HEK293 (cell line): Measurements from ENCODE around the gene MEG3.
A peak's percentile ranks its signal among the peaks of the same experiment; 100 is the strongest.

Experiments
- CTCF ChIA-PET: fragments of 350-600 bp; formaldehyde crosslinking; extraction: SDS; loops from one replicate; lab custom pipeline; 2021; ENCODE audit warnings: antibody characterized with exemption; lab: Yijun Ruan, JAX
- POLR2A ChIA-PET: fragments of 300-600 bp; formaldehyde crosslinking; extraction: SDS; loops from one replicate; lab custom pipeline; 2020; ENCODE audit warnings: antibody characterized with exemption, inconsistent platforms; lab: Yijun Ruan, JAX
- H3K27ac ChIP-seq: fragments of 200-500 bp; sonication (Bioruptor generic); 2 replicates; pipeline ENCODE4 v1.5.1; 2014; ENCODE audit warnings: low read depth, low read length, control low read depth, inconsistent platforms; ENCODE audit errors: extremely low read depth
- H3K36me3 ChIP-seq, 2 experiments: fragments of 200-500 bp in 1 of 2; sonication (Bioruptor generic) in 1 of 2; 1 replicate in 1 of 2; 2 replicates in 1 of 2; pipeline ENCODE4 v1.5.1; 2014 to 2017; ENCODE audit warnings: inconsistent platforms in 2 of 2, low read length in 2 of 2; ENCODE audit not compliant: control insufficient read depth in 2 of 2, insufficient read depth in 1 of 2
- H3K4me1 ChIP-seq: fragments of 200-500 bp; sonication (Bioruptor generic); 2 replicates; pipeline ENCODE4 v1.5.1; 2014; ENCODE audit warnings: mild to moderate bottlenecking, low read length, inconsistent platforms; ENCODE audit not compliant: control insufficient read depth, insufficient read depth
- H3K4me3 ChIP-seq: 2 replicates; pipeline ENCODE4 v1.5.1; 2011; ENCODE audit warnings: low read depth, mild to moderate bottlenecking, control low read depth, low read length, moderate library complexity
- H3K9me3 ChIP-seq: fragments of 200-500 bp; sonication (Bioruptor generic); 2 replicates; pipeline ENCODE4 v1.5.1; 2014; ENCODE audit warnings: low read depth, low read length, inconsistent platforms; ENCODE audit not compliant: control insufficient read depth, insufficient read depth
- EGR2 ChIP-seq: fragments of 450-650 bp; formaldehyde crosslinking; IDR thresholded peaks from 2 replicates; pipeline ENCODE4 v1.5.1; 2016; ENCODE audit warnings: low read depth, missing biosample characterization, missing genetic modification characterization
- ELK4 ChIP-seq: IDR thresholded peaks from 2 replicates; pipeline ENCODE4 v1.6.1; 2011; ENCODE audit warnings: mild to moderate bottlenecking, low read depth, low read length, borderline replicate concordance
- ZFHX2 ChIP-seq: fragments of 450-650 bp; formaldehyde crosslinking; conservative IDR thresholded peaks from 2 replicates; pipeline ENCODE4 v1.5.1; 2016; ENCODE audit warnings: missing biosample characterization, missing genetic modification characterization
- ZFP3 ChIP-seq: fragments of 450-650 bp; formaldehyde crosslinking; IDR thresholded peaks from 2 replicates; pipeline ENCODE4 v1.5.1; 2016; ENCODE audit warnings: low read depth, missing biosample characterization, missing genetic modification characterization
- ZNF132 ChIP-seq: fragments of 450-650 bp; formaldehyde crosslinking; IDR thresholded peaks from 2 replicates; pipeline ENCODE4 v1.5.1; 2017; ENCODE audit warnings: missing biosample characterization, missing genetic modification characterization, borderline replicate concordance
- ZNF18 ChIP-seq: fragments of 450-650 bp; formaldehyde crosslinking; IDR thresholded peaks from 2 replicates; pipeline ENCODE4 v1.5.1; 2016; ENCODE audit warnings: missing biosample characterization, missing genetic modification characterization
- ZNF184 ChIP-seq: fragments of 450-650 bp; IDR thresholded peaks from 2 replicates; pipeline ENCODE4 v1.5.1; 2018; ENCODE audit warnings: missing biosample characterization, mild to moderate bottlenecking, missing genetic modification characterization
- ZNF2 ChIP-seq: fragments of 450-650 bp; formaldehyde crosslinking; IDR thresholded peaks from 2 replicates; pipeline ENCODE4 v1.5.1; 2016; ENCODE audit warnings: missing biosample characterization, missing genetic modification characterization
- ZNF221 ChIP-seq: fragments of 450-650 bp; formaldehyde crosslinking; IDR thresholded peaks from 2 replicates; pipeline ENCODE4 v1.5.1; 2017; ENCODE audit warnings: missing biosample characterization, missing genetic modification characterization, borderline replicate concordance
- ZNF341 ChIP-seq: fragments of 450-650 bp; formaldehyde crosslinking; IDR thresholded peaks from 2 replicates; pipeline ENCODE4; 2016; ENCODE audit warnings: low read depth, missing biosample characterization, missing genetic modification characterization
- ZNF621 ChIP-seq: fragments of 450-650 bp; formaldehyde crosslinking; IDR thresholded peaks from 2 replicates; pipeline ENCODE4 v1.5.1; 2017; ENCODE audit warnings: missing biosample characterization, missing genetic modification characterization
- ZNF747 ChIP-seq: fragments of 450-650 bp; formaldehyde crosslinking; IDR thresholded peaks from 2 replicates; pipeline ENCODE4 v1.5.1; 2016; ENCODE audit warnings: missing biosample characterization, missing genetic modification characterization
- ZXDB ChIP-seq: fragments of 450-650 bp; formaldehyde crosslinking; IDR thresholded peaks from 2 replicates; pipeline ENCODE4 v1.5.1; 2016; ENCODE audit warnings: missing biosample characterization, missing genetic modification characterization

Gene MEG3

GRCh38 chr14:100865682-100866591, 40.0 kb downstream of the MEG3 start:
- no peak for TF ChIP-seq ZNF221
- TF ChIP-seq ZXDB = no peak
- TF ChIP-seq ZFP3 = no peak
- TF ChIP-seq, all 188 proteins: peak for 0
- Histone ChIP-seq H3K4me3 (no peak overlapping the region), H3K36me3 (no peaks in the 10 kb centered on the region), H3K4me1 (no peaks in the 10 kb centered on the region), H3K9me3 (no peaks in the 10 kb centered on the region), H3K27ac (no peak overlapping the region)
- ChIA-PET CTCF (no interaction called here), POLR2A (no interaction called here)

- CTCF ChIA-PET = no interaction called here
- no peaks in the 10 kb centered on the region for H3K9me3 ChIP-seq
- peak; percentile 77 for TF ChIP-seq EGR2
- TF ChIP-seq ZNF184 = no peak
- TF ChIP-seq ZFHX2 (tag by site-specific recombination) = peak; percentile 94
- POLR2A ChIA-PET = no interaction called here
- no peak overlapping the region for H3K4me3 ChIP-seq
- H3K4me1 ChIP-seq = no peaks in the 10 kb centered on the region
- no peak overlapping the region for H3K27ac ChIP-seq
- H3K36me3 ChIP-seq = no peaks in the 10 kb centered on the region
These were observed 41.0 kb downstream of the MEG3 start for GRCh38 chr14:100866666-100867630.

GRCh38 chr14:100867631-100868315, 41.9 kb downstream of the MEG3 start:
- Histone ChIP-seq H3K4me1 (no peaks in the 10 kb centered on the region), H3K4me3 (no peak overlapping the region), H3K9me3 (no peaks in the 10 kb centered on the region), H3K36me3 (no peaks in the 10 kb centered on the region), H3K27ac (no peak overlapping the region)
- CTCF ChIA-PET = no interaction called here
- POLR2A ChIA-PET = no interaction called here
- TF ChIP-seq ZNF2 (tag by site-specific recombination) (no peak), ELK4 (no peak), ZNF18 (tag by site-specific recombination) (no peak), ZNF341 (tag by site-specific recombination) (no peak), ZNF747 (no peak), ZNF132 (no peak), ZNF621 (tag by site-specific recombination) (no peak), ZXDB (no peak)
